HEK293 (cell line): ENCODE measurements around the gene ZBTB38.

Experiments used
- CTCF ChIA-PET: fragments of 350-600 bp; formaldehyde crosslinking; extraction: SDS; loops from one replicate; lab custom pipeline; 2021; ENCODE audit warnings: antibody characterized with exemption; lab: Yijun Ruan, JAX
- POLR2A ChIA-PET: fragments of 300-600 bp; formaldehyde crosslinking; extraction: SDS; loops from one replicate; lab custom pipeline; 2020; ENCODE audit warnings: antibody characterized with exemption, inconsistent platforms; lab: Yijun Ruan, JAX
- H3K27ac ChIP-seq: fragments of 200-500 bp; sonication (Bioruptor generic); 2 replicates; pipeline ENCODE4 v1.5.1; 2014; ENCODE audit warnings: low read depth, low read length, control low read depth, inconsistent platforms; ENCODE audit errors: extremely low read depth
- H3K36me3 ChIP-seq, 2 experiments: fragments of 200-500 bp in 1 of 2; sonication (Bioruptor generic) in 1 of 2; 1 replicate in 1 of 2; 2 replicates in 1 of 2; pipeline ENCODE4 v1.5.1; 2014 to 2017; ENCODE audit warnings: inconsistent platforms in 2 of 2, low read length in 2 of 2; ENCODE audit not compliant: control insufficient read depth in 2 of 2, insufficient read depth in 1 of 2
- H3K4me1 ChIP-seq: fragments of 200-500 bp; sonication (Bioruptor generic); 2 replicates; pipeline ENCODE4 v1.5.1; 2014; ENCODE audit warnings: mild to moderate bottlenecking, low read length, inconsistent platforms; ENCODE audit not compliant: control insufficient read depth, insufficient read depth
- H3K4me3 ChIP-seq: 2 replicates; pipeline ENCODE4 v1.5.1; 2011; ENCODE audit warnings: low read depth, mild to moderate bottlenecking, control low read depth, low read length, moderate library complexity
- H3K9me3 ChIP-seq: fragments of 200-500 bp; sonication (Bioruptor generic); 2 replicates; pipeline ENCODE4 v1.5.1; 2014; ENCODE audit warnings: low read depth, low read length, inconsistent platforms; ENCODE audit not compliant: control insufficient read depth, insufficient read depth
- HOXD13 ChIP-seq: sonication (generic); formaldehyde crosslinking; IDR thresholded peaks from 2 replicates; pipeline ENCODE4 v1.8.0; 2022; ENCODE audit warnings: missing genetic modification reagents, borderline replicate concordance
- KLF8 ChIP-seq: fragments of 450-650 bp; formaldehyde crosslinking; IDR thresholded peaks from 2 replicates; pipeline ENCODE4 v1.5.1; 2016; ENCODE audit warnings: missing biosample characterization, missing genetic modification characterization
- REST ChIP-seq: fragments of 450-650 bp; formaldehyde crosslinking; IDR thresholded peaks from 2 replicates; pipeline ENCODE4 v1.5.1; 2016; ENCODE audit warnings: missing biosample characterization, missing genetic modification characterization
- ZBTB7A ChIP-seq: fragments of 450-650 bp; formaldehyde crosslinking; IDR thresholded peaks from 2 replicates; pipeline ENCODE4 v1.5.1; 2016; ENCODE audit warnings: low read depth, missing biosample characterization, missing genetic modification characterization
- ZNF112 ChIP-seq: fragments of 450-650 bp; formaldehyde crosslinking; IDR thresholded peaks from 2 replicates; pipeline ENCODE4 v1.5.0; 2017; ENCODE audit warnings: missing biosample characterization, missing genetic modification characterization
- ZNF121 ChIP-seq: fragments of 450-650 bp; formaldehyde crosslinking; IDR thresholded peaks from 2 replicates; pipeline ENCODE4 v1.5.1; 2016; ENCODE audit warnings: missing biosample characterization, missing genetic modification characterization
- ZNF146 ChIP-seq: fragments of 450-650 bp; formaldehyde crosslinking; IDR thresholded peaks from 2 replicates; pipeline ENCODE4 v1.5.1; 2016; ENCODE audit warnings: missing biosample characterization, missing genetic modification characterization
- ZNF184 ChIP-seq: fragments of 450-650 bp; IDR thresholded peaks from 2 replicates; pipeline ENCODE4 v1.5.1; 2018; ENCODE audit warnings: missing biosample characterization, mild to moderate bottlenecking, missing genetic modification characterization
- ZNF202 ChIP-seq: fragments of 450-650 bp; formaldehyde crosslinking; IDR thresholded peaks from 2 replicates; pipeline ENCODE4 v1.5.1; 2016; ENCODE audit warnings: missing biosample characterization, missing genetic modification characterization, borderline replicate concordance
- ZNF248 ChIP-seq: fragments of 450-650 bp; formaldehyde crosslinking; IDR thresholded peaks from 2 replicates; pipeline ENCODE4 v1.5.1; 2017; ENCODE audit warnings: missing biosample characterization, missing genetic modification characterization
- ZNF292 ChIP-seq: fragments of 450-650 bp; formaldehyde crosslinking; IDR thresholded peaks from 2 replicates; pipeline ENCODE4 v1.5.1; 2016; ENCODE audit warnings: low read depth, missing biosample characterization, missing genetic modification characterization, borderline replicate concordance
- ZNF302 ChIP-seq: fragments of 450-650 bp; formaldehyde crosslinking; IDR thresholded peaks from 2 replicates; pipeline ENCODE4 v1.5.1; 2016; ENCODE audit warnings: missing biosample characterization, missing genetic modification characterization, low read depth
- ZNF398 ChIP-seq: fragments of 450-650 bp; formaldehyde crosslinking; IDR thresholded peaks from 2 replicates; pipeline ENCODE4 v1.5.1; 2017; ENCODE audit warnings: missing biosample characterization, missing genetic modification characterization
- ZNF561 ChIP-seq: fragments of 450-650 bp; IDR thresholded peaks from 2 replicates; pipeline ENCODE4 v1.5.1; 2018; ENCODE audit warnings: missing biosample characterization, missing genetic modification characterization, borderline replicate concordance
- ZNF658 ChIP-seq: fragments of 450-650 bp; formaldehyde crosslinking; IDR thresholded peaks from 2 replicates; pipeline ENCODE4; 2016; ENCODE audit warnings: missing biosample characterization, missing genetic modification characterization
- ZNF660 ChIP-seq: fragments of 450-650 bp; IDR thresholded peaks from 2 replicates; pipeline ENCODE4 v1.5.1; 2018; ENCODE audit warnings: missing biosample characterization, mild to moderate bottlenecking, missing genetic modification characterization
- ZNF670 ChIP-seq: fragments of 450-650 bp; formaldehyde crosslinking; IDR thresholded peaks from 2 replicates; pipeline ENCODE4 v1.5.1; 2016; ENCODE audit warnings: missing biosample characterization, missing genetic modification characterization, low read depth
- ZNF677 ChIP-seq: fragments of 450-650 bp; IDR thresholded peaks from 2 replicates; pipeline ENCODE4 v1.5.0; 2018; ENCODE audit warnings: missing biosample characterization, mild to moderate bottlenecking, missing genetic modification characterization, moderate library complexity
- ZNF776 ChIP-seq: fragments of 450-650 bp; formaldehyde crosslinking; IDR thresholded peaks from 2 replicates; pipeline ENCODE4 v1.5.0; 2017; ENCODE audit warnings: missing biosample characterization, missing genetic modification characterization, borderline replicate concordance
- ZNF777 ChIP-seq: fragments of 450-650 bp; formaldehyde crosslinking; IDR thresholded peaks from 2 replicates; pipeline ENCODE4 v1.5.1; 2017; ENCODE audit warnings: missing biosample characterization, missing genetic modification characterization, borderline replicate concordance
- ZSCAN23 ChIP-seq: fragments of 450-650 bp; formaldehyde crosslinking; IDR thresholded peaks from 2 replicates; pipeline ENCODE4 v1.5.1; 2016; ENCODE audit warnings: missing biosample characterization, missing genetic modification characterization
- TF ChIP-seq, protein P1 (sequence below): fragments of 450-650 bp; formaldehyde crosslinking; IDR thresholded peaks from 2 replicates; pipeline ENCODE4 v1.5.1; 2016; ENCODE audit warnings: missing biosample characterization, missing genetic modification characterization

ZBTB38 gene

DNA sequence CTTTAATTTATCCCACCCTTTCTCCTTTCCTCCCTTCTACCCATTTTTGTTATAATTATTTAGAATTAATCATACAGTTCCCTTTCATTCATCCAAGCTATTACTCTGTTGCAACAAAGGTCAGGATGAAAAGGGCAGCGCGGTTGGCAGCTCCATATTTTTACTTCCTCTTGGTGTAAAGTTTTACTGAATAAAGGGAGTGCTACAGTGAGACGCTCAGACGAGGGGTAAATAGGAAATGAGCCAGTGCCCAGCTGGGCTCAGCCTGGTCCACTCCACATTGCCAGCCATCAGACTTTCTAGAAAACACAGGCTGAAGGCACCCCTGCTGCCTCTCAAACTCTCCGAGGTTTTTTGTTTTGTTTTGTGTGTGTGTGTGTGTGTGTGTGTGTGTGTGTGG is 21.9 kb upstream of the ZBTB38 start:
- Histone ChIP-seq H3K4me3 (no peak overlapping the region), H3K9me3 (no peaks in the 10 kb centered on the region), H3K4me1 (no peaks in the 10 kb centered on the region), H3K36me3 (no peaks in the 10 kb centered on the region), H3K27ac (no peak overlapping the region)
- POLR2A ChIA-PET: no interaction called here
- no peak for TF ChIP-seq ZNF292 (tag by site-specific recombination)
- TF ChIP-seq ZNF146 (tag by site-specific recombination): no peak
- TF ChIP-seq, protein P1, sequence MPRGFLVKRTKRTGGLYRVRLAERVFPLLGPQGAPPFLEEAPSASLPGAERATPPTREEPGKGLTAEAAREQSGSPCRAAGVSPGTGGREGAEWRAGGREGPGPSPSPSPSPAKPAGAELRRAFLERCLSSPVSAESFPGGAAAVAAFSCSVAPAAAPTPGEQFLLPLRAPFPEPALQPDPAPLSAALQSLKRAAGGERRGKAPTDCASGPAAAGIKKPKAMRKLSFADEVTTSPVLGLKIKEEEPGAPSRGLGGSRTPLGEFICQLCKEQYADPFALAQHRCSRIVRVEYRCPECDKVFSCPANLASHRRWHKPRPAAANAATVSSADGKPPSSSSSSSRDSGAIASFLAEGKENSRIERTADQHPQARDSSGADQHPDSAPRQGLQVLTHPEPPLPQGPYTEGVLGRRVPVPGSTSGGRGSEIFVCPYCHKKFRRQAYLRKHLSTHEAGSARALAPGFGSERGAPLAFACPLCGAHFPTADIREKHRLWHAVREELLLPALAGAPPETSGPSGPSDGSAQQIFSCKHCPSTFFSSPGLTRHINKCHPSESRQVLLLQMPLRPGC: no peak
- TF ChIP-seq ZNF776: no peak
- no peak for TF ChIP-seq ZNF677 (tag by site-specific recombination)
- no peak for TF ChIP-seq ZNF777
- no peak for TF ChIP-seq ZNF658
- no peak for TF ChIP-seq ZNF202 (tag by site-specific recombination)
- TF ChIP-seq ZNF112: no peak
- no peak for TF ChIP-seq REST (tag by site-specific recombination)
- CTCF ChIA-PET: interaction anchor here (2.2 kb wide), 1 partner anchor 35 kb away, joined by 15 read pairs; no protein-coding TSS in a partner anchor

- no peaks in the 10 kb centered on the region for H3K9me3 ChIP-seq
- CTCF ChIA-PET: interaction anchor here (2.2 kb wide), 1 partner anchor 35 kb away, joined by 15 read pairs; no protein-coding TSS in a partner anchor
- no peak overlapping the region for H3K27ac ChIP-seq
- TF ChIP-seq ZNF660 (tag by site-specific recombination): no peak
- TF ChIP-seq ZNF121: no peak
- no peak for TF ChIP-seq ZNF302
- TF ChIP-seq HOXD13: no peak
- TF ChIP-seq ZNF398: no peak
- TF ChIP-seq ZNF561: no peak
- TF ChIP-seq ZNF248 (tag by site-specific recombination): no peak
- TF ChIP-seq ZBTB7A (tag by site-specific recombination): no peak
- no peak for TF ChIP-seq ZNF670 (tag by site-specific recombination)
- TF ChIP-seq ZNF202 (tag by site-specific recombination): no peak
- TF ChIP-seq ZNF184 (tag by site-specific recombination): no peak
- no peak for TF ChIP-seq KLF8 (tag by site-specific recombination)
- TF ChIP-seq ZSCAN23: no peak
- H3K4me1 ChIP-seq: no peaks in the 10 kb centered on the region
- no peaks in the 10 kb centered on the region for H3K36me3 ChIP-seq
- H3K4me3 ChIP-seq: no peak overlapping the region
- POLR2A ChIA-PET: no interaction called here
Observed at GRCh38 chr3:141346839-141347238, 21.5 kb upstream of the ZBTB38 start.
